Measurements from ENCODE around the gene PSPC1. TPM values are rescaled to one million over a fixed set of nuclear protein-coding genes. Genes with fewer than 3 reads are reported as not detected.
"Not testable (repeated sequence)": the region's sequence is repeated elsewhere in the genome, so short reads cannot be mapped to it uniquely, and the experiment has no call there.

Gene PSPC1
- polyA plus RNA-seq, 1 donor (not counting 4 experiments of a cell fraction or from before 2014, with no cell fraction given) = 38.0 TPM

DNA sequence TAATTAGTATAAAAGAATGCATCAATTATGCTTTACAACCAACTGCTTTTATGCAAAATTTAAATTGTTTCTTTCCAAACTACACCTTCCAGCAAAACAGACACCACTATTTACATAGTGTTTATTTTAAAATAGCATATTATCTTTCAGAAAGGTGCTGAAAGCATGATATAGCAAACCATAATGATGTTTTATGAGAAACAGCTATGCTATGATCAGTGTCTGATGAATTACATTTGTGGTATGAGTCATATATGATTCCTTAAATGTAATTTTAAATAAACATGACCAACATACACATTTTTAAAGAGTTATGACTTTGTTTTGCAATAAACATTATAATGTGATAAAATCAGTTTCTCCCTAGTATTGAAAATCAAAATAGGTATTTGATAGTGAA lies 81.1 kb downstream of the PSPC1 start:
- peaks cover 11% of the 10 kb centered on the region for H3K4me1 ChIP-seq (ENCODE audit: control insufficient read depth, extremely low read depth, insufficient read depth, low read length)
- H3K36me3 ChIP-seq (ENCODE audit: control insufficient read depth in 2 of 2, extremely low read depth in 1 of 2, insufficient read depth in 2 of 2, low read length in 2 of 2); H2AFZ ChIP-seq (ENCODE audit: control insufficient read depth, low read length); H4K20me1 ChIP-seq (ENCODE audit: control insufficient read depth, extremely low read depth, insufficient read depth, low read length); H3K9me3 ChIP-seq (ENCODE audit: control insufficient read depth, low read depth, low read length); dilution Hi-C loops (cut with MboI; ENCODE audit: extremely low pct_ligation_motif_present, low sequenced_read_pairs); H3K9me1 ChIP-seq (ENCODE audit: control insufficient read depth, extremely low read depth, insufficient read depth, low read length); H3K27me3 ChIP-seq (ENCODE audit: control insufficient read depth, extremely low read depth, insufficient read depth, low read length); H3K79me2 ChIP-seq (ENCODE audit: control insufficient read depth, insufficient read depth, low read length); DNase-seq (ENCODE audit: low read depth, low spot score); H3K4me2 ChIP-seq (ENCODE audit: control insufficient read depth, extremely low read depth, insufficient read depth, low read depth, low read length); H3K4me3 ChIP-seq (ENCODE audit: control insufficient read depth in 2 of 3, extremely low read depth in 1 of 3, insufficient read depth in 2 of 3, low read depth in 1 of 3, low read length in 3 of 3); H3K27ac ChIP-seq (ENCODE audit: control insufficient read depth, insufficient read depth, low read length); H3K9ac ChIP-seq (ENCODE audit: control insufficient read depth, extremely low read depth, insufficient read depth, low read length): not testable (repeated sequence)
- peak; percentile 23 for FAIRE-seq

DNA sequence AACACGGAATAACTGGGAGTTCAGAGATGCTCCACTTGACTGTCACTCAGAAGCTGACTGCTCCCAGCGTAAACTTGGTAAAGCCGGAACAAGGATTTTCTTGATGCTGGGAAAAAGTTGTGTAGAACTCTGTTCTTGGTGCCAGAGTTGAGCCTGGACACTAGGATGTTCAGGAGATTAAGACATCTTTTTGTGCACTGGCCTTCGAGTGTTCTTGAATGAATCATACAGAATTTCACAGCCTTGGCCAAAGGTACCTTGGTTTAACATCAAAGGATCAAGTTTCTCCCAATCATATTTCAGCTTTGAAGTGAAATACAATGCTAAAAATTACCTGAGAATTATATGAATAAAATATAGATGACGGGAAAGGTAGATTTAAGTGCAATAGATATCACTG lies 81.8 kb downstream of the PSPC1 start:
- H3K9me1 ChIP-seq (ENCODE audit: control insufficient read depth, extremely low read depth, insufficient read depth, low read length); DNase-seq (ENCODE audit: low read depth, low spot score); H3K79me2 ChIP-seq (ENCODE audit: control insufficient read depth, insufficient read depth, low read length); H2AFZ ChIP-seq (ENCODE audit: control insufficient read depth, low read length); H3K27ac ChIP-seq (ENCODE audit: control insufficient read depth, insufficient read depth, low read length); H3K9me3 ChIP-seq (ENCODE audit: control insufficient read depth, low read depth, low read length); H3K36me3 ChIP-seq (ENCODE audit: control insufficient read depth in 2 of 2, extremely low read depth in 1 of 2, insufficient read depth in 2 of 2, low read length in 2 of 2); H4K20me1 ChIP-seq (ENCODE audit: control insufficient read depth, extremely low read depth, insufficient read depth, low read length); H3K27me3 ChIP-seq (ENCODE audit: control insufficient read depth, extremely low read depth, insufficient read depth, low read length); H3K4me3 ChIP-seq (ENCODE audit: control insufficient read depth in 2 of 3, extremely low read depth in 1 of 3, insufficient read depth in 2 of 3, low read depth in 1 of 3, low read length in 3 of 3); dilution Hi-C loops (cut with MboI; ENCODE audit: extremely low pct_ligation_motif_present, low sequenced_read_pairs); H3K9ac ChIP-seq (ENCODE audit: control insufficient read depth, extremely low read depth, insufficient read depth, low read length); H3K4me2 ChIP-seq (ENCODE audit: control insufficient read depth, extremely low read depth, insufficient read depth, low read depth, low read length): not testable (repeated sequence)
- H3K4me1 ChIP-seq (ENCODE audit: control insufficient read depth, extremely low read depth, insufficient read depth, low read length) = peaks cover 11% of the 10 kb centered on the region
- FAIRE-seq = peak; percentile 92

DNA sequence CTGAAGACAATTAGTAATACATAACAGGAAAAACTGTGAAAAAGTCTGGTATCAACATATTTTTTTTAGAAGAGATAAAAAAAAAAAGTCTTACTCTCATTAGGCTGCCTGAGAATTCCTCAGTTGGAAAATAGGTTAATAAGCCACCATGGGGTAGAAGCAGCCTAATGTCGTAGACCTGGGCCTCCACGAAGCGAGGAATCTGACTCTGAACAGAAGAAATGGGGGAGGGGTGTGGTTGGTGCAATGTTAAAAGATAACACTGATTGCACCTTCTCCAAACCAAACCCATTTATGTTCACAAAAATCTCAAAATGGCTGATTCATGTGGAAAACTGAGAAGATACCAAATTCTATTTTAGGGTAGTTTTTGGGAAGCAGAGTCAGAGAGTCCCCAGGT lies 86.9 kb downstream of the PSPC1 start:
- no peak overlapping the region for H3K4me2 ChIP-seq (ENCODE audit: control insufficient read depth, extremely low read depth, insufficient read depth, low read depth, low read length)
- TF ChIP-seq, protein P1, sequence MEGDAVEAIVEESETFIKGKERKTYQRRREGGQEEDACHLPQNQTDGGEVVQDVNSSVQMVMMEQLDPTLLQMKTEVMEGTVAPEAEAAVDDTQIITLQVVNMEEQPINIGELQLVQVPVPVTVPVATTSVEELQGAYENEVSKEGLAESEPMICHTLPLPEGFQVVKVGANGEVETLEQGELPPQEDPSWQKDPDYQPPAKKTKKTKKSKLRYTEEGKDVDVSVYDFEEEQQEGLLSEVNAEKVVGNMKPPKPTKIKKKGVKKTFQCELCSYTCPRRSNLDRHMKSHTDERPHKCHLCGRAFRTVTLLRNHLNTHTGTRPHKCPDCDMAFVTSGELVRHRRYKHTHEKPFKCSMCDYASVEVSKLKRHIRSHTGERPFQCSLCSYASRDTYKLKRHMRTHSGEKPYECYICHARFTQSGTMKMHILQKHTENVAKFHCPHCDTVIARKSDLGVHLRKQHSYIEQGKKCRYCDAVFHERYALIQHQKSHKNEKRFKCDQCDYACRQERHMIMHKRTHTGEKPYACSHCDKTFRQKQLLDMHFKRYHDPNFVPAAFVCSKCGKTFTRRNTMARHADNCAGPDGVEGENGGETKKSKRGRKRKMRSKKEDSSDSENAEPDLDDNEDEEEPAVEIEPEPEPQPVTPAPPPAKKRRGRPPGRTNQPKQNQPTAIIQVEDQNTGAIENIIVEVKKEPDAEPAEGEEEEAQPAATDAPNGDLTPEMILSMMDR (optimal IDR thresholded peaks at IDR 0.05 in 1 of 3, IDR thresholded peaks at IDR 0.05 in 1 of 3, conservative IDR thresholded peaks at IDR 0.05 in 1 of 3; ENCODE audit: extremely low read depth in 1 of 3, insufficient read depth in 2 of 3, low read length in 3 of 3) = no peak
- no peak for TF ChIP-seq EZH2 (IDR thresholded peaks at IDR 0.05; ENCODE audit: low read length)
- H3K9me1 ChIP-seq (ENCODE audit: control insufficient read depth, extremely low read depth, insufficient read depth, low read length) = no peaks in the 10 kb centered on the region
- H3K27me3 ChIP-seq (ENCODE audit: control insufficient read depth, extremely low read depth, insufficient read depth, low read length) = no peaks in the 10 kb centered on the region
- no peak overlapping the region for H2AFZ ChIP-seq (ENCODE audit: control insufficient read depth, low read length)
- no peak overlapping the region for H3K4me3 ChIP-seq (ENCODE audit: control insufficient read depth in 2 of 3, extremely low read depth in 1 of 3, insufficient read depth in 2 of 3, low read depth in 1 of 3, low read length in 3 of 3)
- no peak for DNase-seq (ENCODE audit: low read depth, low spot score)
- H3K9me3 ChIP-seq (ENCODE audit: control insufficient read depth, low read depth, low read length) = no peaks in the 10 kb centered on the region
- no peak overlapping the region for H3K9ac ChIP-seq (ENCODE audit: control insufficient read depth, extremely low read depth, insufficient read depth, low read length)
- no peaks in the 10 kb centered on the region for H3K36me3 ChIP-seq (ENCODE audit: control insufficient read depth in 2 of 2, extremely low read depth in 1 of 2, insufficient read depth in 2 of 2, low read length in 2 of 2)
- peaks cover 2% of the 10 kb centered on the region for H3K79me2 ChIP-seq (ENCODE audit: control insufficient read depth, insufficient read depth, low read length)
- dilution Hi-C loops (cut with MboI; ENCODE audit: extremely low pct_ligation_motif_present, low sequenced_read_pairs) = no loop called here
- FAIRE-seq = no peak
- no peaks in the 10 kb centered on the region for H4K20me1 ChIP-seq (ENCODE audit: control insufficient read depth, extremely low read depth, insufficient read depth, low read length)
- H3K4me1 ChIP-seq (ENCODE audit: control insufficient read depth, extremely low read depth, insufficient read depth, low read length) = peaks cover 6% of the 10 kb centered on the region
- H3K27ac ChIP-seq (ENCODE audit: control insufficient read depth, insufficient read depth, low read length) = no peak overlapping the region

Measured in keratinocyte (primary cell).